Keratinocyte (primary cell): ENCODE data around the gene CCM2.

Source experiments
- CTCF ChIP-seq, 3 experiments: IDR thresholded peaks in 1 of 3; conservative IDR thresholded peaks in 1 of 3; optimal IDR thresholded peaks in 1 of 3; 2 replicates in 2 of 3; 3 replicates in 1 of 3; pipeline versions ENCODE3 to v1.5.1; 2011; ENCODE audit warnings: low read length in 3 of 3, mild to moderate bottlenecking in 3 of 3, moderate library complexity in 2 of 3, control low read depth in 1 of 3, inconsistent platforms in 1 of 3; ENCODE audit not compliant: insufficient read depth in 2 of 3; ENCODE audit errors: extremely low read depth in 1 of 3
- EZH2 ChIP-seq: IDR thresholded peaks from one replicate; pipeline ENCODE4 v1.6.1; 2012; ENCODE audit warnings: inconsistent platforms, mild to moderate bottlenecking, low read length, moderate library complexity

DNA sequence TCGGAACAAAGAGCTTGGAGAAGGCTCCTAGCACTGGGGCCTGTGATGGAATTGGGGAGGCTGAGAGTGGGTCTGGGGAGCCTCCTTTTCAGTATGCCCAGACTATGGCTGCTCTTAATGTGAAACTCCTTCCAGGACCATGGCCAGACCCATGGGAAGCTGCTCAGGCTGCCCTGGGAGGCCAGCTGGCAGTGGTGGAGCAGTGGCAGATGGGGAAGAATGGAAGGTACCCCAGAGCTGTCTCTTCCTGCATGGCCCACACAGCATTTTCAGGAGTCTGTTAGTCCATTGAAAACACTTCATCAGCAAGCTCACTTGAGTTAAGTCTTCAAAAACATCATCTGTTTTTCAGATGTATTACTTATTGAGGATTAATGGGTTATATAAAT is 70.2 kb downstream of the CCM2 start:
- TF ChIP-seq CTCF (optimal IDR thresholded peaks at IDR 0.05 in 1 of 3, IDR thresholded peaks at IDR 0.05 in 1 of 3, conservative IDR thresholded peaks at IDR 0.05 in 1 of 3; ENCODE audit: extremely low read depth in 1 of 3, insufficient read depth in 2 of 3, low read length in 3 of 3) (no peak), EZH2 (no peak)
